ENCODE data around the gene RALA.

- TF ChIP-seq, protein P1, sequence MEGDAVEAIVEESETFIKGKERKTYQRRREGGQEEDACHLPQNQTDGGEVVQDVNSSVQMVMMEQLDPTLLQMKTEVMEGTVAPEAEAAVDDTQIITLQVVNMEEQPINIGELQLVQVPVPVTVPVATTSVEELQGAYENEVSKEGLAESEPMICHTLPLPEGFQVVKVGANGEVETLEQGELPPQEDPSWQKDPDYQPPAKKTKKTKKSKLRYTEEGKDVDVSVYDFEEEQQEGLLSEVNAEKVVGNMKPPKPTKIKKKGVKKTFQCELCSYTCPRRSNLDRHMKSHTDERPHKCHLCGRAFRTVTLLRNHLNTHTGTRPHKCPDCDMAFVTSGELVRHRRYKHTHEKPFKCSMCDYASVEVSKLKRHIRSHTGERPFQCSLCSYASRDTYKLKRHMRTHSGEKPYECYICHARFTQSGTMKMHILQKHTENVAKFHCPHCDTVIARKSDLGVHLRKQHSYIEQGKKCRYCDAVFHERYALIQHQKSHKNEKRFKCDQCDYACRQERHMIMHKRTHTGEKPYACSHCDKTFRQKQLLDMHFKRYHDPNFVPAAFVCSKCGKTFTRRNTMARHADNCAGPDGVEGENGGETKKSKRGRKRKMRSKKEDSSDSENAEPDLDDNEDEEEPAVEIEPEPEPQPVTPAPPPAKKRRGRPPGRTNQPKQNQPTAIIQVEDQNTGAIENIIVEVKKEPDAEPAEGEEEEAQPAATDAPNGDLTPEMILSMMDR (IDR thresholded peaks at IDR 0.05): no peak
- TF ChIP-seq POLR2A (IDR thresholded peaks at IDR 0.05): no peak
Observed at GRCh38 chr7:39614299-39614698, 9.1 kb upstream of the RALA start.

All from Peyer's patch (tissue), 4 donors.